ENCODE measurements around the gene DOCK8. TPM values are rescaled to one million over a fixed set of nuclear protein-coding genes. Genes with fewer than 3 reads are reported as not detected.

DOCK8 gene
- total RNA-seq, 2 donors from 2014 or later: 199 to 213 TPM

DNA sequence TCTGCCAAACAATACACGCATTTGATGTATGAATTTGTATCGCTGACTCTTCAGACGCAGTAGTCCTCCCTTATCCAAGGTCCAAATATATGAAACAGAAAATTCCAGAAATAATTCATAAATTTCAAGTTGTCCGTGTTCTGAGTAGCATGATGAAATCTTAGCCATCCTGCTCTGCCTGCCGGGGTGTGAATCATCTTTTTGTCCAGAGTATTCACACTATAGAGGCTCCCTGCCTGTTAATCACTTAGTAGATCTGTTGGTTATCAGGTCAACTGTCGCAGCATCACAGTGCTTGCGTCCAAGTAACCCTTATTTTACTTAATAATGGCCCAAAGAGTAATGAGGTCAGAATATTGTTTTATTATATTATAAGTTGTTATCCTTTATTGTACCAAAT lies 268.1 kb downstream of the DOCK8 start:
- Mint-ChIP-seq H3K4me3 (no peak overlapping the region), H3K9me3 (no peaks in the 10 kb centered on the region), H3K27ac (no peak overlapping the region), H3K27me3 (ENCODE audit: low read depth) (no peaks in the 10 kb centered on the region), H3K36me3 (ENCODE audit: insufficient read depth in 2 of 2) (peaks cover 0 to 2% of the 10 kb centered on the region in 2 donors), H3K4me1 (ENCODE audit: low read depth) (no peaks in the 10 kb centered on the region)
- DNase-seq (no peak), ATAC-seq (replicated peaks in 1 of 2) (no peak)

DNA sequence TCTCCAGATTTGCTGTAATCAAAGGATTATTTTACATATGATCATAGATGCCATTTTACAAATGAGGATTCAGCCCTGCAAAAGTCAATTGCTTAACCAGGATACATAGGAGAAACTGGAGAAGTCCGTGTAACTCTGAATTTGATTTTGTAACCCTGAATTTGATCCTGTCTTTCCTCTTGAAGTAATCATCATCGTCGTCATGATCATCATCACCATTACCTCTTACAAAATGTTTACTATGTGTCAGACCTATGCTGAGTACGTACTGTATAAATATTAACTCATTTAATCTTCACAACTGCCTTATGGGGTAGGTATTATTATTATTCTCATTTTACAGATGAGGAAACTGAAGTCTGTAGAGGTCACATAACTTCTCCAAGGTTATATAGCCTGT lies 271.5 kb downstream of the DOCK8 start:
- no peak overlapping the region for H3K27ac Mint-ChIP-seq
- H3K9me3 Mint-ChIP-seq: no peaks in the 10 kb centered on the region
- DNase-seq (no peak), ATAC-seq (replicated peaks in 1 of 2) (no peak)
- peaks cover 9% of the 10 kb centered on the region for H3K4me1 Mint-ChIP-seq (ENCODE audit: low read depth)
- H3K36me3 Mint-ChIP-seq (ENCODE audit: insufficient read depth in 2 of 2): peaks cover 0 to 2% of the 10 kb centered on the region in 2 donors
- H3K27me3 Mint-ChIP-seq (ENCODE audit: low read depth): no peaks in the 10 kb centered on the region
- H3K4me3 Mint-ChIP-seq: no peak overlapping the region

DNA sequence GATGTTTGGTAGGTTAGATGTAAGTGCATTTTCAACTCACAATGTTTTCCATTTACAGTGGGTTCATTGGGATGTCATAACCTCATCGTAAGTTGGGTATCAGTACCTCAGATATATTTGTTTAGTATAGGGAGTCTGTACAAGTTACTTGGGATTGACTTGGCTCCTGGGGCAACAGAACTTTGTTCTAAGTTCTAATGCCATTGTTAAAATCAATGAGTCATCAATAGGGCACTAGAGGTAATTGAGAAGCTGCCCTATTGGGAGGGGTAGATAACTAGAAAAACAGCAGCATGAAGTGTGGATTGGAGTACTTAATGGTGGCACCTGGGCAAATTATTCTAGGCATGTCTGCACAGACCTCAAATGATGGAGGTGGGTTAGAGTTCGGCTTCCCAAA lies 272.8 kb downstream of the DOCK8 start:
- no peaks in the 10 kb centered on the region for H3K27me3 Mint-ChIP-seq (ENCODE audit: low read depth)
- no peak for ATAC-seq (replicated peaks in 1 of 2)
- peaks cover 9% of the 10 kb centered on the region for H3K4me1 Mint-ChIP-seq (ENCODE audit: low read depth)
- no peak overlapping the region for H3K27ac Mint-ChIP-seq
- peaks cover 0 to 2% of the 10 kb centered on the region in 2 donors for H3K36me3 Mint-ChIP-seq (ENCODE audit: insufficient read depth in 2 of 2)
- H3K4me3 Mint-ChIP-seq: no peak overlapping the region
- no peaks in the 10 kb centered on the region for H3K9me3 Mint-ChIP-seq
- DNase-seq: no peak

DNA sequence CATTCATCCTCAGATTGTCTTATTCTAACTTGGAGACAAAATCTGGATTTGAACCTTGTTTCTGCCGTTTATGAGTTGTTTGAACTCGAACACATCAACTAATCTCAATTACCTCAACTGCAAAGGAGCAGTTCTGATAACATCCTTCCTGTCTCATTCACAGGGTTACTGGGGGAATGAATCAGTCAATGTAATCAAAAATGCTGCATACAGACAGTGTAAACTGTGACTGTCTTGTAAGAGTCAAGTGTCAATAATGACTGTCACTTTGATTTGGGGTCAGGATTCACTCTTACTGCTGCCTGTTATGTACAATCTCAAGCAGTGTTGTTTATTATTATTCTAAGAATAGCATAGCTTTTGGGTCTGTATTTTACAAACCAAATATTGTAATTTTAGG lies 273.8 kb downstream of the DOCK8 start:
- Mint-ChIP-seq H3K9me3 (no peaks in the 10 kb centered on the region), H3K27me3 (ENCODE audit: low read depth) (no peaks in the 10 kb centered on the region), H3K27ac (no peak overlapping the region), H3K36me3 (ENCODE audit: insufficient read depth in 2 of 2) (peaks cover 0 to 2% of the 10 kb centered on the region in 2 donors), H3K4me1 (ENCODE audit: low read depth) (peaks cover 9% of the 10 kb centered on the region), H3K4me3 (no peak overlapping the region)
- no peak for DNase-seq
- ATAC-seq (replicated peaks in 1 of 2): peak; percentile 27 to 82

DNA sequence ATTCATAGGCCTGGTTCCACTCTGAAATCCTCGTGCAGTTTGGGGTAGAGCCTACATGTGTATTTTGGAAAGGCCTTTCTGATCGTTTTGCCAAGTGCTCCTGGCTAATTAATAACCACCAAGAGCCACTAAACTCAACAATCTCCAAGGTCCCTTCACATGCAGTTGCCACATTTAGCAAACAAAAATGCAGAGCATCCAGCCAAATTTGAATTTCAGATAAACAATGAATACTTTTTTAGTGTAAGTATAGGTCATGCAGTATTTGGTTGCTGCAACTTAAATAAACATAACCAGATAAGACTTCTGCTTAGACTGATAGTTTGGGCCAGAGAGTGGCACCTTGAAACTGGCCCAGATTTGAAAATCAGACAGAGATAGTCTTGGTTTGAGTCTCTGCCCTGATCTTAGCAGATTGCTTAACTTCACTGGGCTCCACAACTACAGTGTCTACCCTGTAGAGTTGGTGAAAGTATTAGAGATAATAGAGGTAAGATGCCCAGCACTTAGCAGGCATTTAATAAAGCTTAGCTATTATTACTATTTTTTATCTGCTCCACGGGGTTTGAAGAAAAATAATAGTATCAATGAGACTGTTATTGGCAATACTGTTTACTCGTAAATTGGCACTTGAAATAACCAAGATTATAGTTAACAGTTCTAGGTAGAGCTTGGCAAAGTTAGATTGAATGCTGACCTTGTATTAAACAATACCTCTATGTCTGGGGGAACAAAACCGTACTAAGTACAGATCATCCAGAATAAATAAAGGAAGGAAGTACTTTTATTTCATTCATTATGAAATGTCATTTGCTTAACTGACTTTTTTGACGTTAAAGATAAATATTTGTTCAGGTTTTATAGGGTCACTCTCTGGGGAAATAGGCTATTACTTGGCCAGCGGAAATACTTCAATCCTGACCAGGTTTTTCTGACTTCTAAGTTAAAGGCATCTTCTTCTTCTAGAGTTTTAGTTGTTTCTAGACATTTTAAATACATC lies 274.8 kb downstream of the DOCK8 start:
- Mint-ChIP-seq H3K4me3 (no peak overlapping the region), H3K27me3 (ENCODE audit: low read depth) (no peaks in the 10 kb centered on the region), H3K36me3 (ENCODE audit: insufficient read depth in 2 of 2) (no peaks in the 10 kb centered on the region), H3K4me1 (ENCODE audit: low read depth) (peaks cover 9% of the 10 kb centered on the region), H3K27ac (no peak overlapping the region), H3K9me3 (no peaks in the 10 kb centered on the region)
- DNase-seq (no peak), ATAC-seq (replicated peaks in 1 of 2) (no peak)

DNA sequence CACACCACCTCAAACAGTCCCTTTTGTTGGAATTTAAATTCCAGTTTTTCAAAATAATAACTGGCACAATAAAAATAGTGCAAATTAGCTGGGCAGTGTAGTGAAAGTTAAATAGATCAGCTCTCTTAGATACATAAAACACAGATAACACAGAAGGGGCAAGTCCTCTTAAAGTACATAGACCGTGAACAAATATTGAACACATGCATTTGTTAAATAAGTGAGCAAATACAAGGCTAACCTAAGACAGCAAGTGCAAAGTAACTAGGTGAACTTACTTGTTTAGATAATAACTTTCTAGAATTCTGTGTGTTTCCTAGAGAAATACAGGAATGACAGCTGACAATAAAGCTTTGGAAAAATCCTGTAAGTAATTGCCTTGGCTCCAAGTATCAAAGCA lies 280.1 kb downstream of the DOCK8 start:
- DNase-seq (no peak), ATAC-seq (replicated peaks in 1 of 2) (no peak)
- Mint-ChIP-seq H3K9me3 (no peaks in the 10 kb centered on the region), H3K27me3 (ENCODE audit: low read depth) (peaks cover 4% of the 10 kb centered on the region), H3K36me3 (ENCODE audit: insufficient read depth in 2 of 2) (no peaks in the 10 kb centered on the region), H3K4me3 (no peak overlapping the region), H3K4me1 (ENCODE audit: low read depth) (no peaks in the 10 kb centered on the region), H3K27ac (no peak overlapping the region)

DNA sequence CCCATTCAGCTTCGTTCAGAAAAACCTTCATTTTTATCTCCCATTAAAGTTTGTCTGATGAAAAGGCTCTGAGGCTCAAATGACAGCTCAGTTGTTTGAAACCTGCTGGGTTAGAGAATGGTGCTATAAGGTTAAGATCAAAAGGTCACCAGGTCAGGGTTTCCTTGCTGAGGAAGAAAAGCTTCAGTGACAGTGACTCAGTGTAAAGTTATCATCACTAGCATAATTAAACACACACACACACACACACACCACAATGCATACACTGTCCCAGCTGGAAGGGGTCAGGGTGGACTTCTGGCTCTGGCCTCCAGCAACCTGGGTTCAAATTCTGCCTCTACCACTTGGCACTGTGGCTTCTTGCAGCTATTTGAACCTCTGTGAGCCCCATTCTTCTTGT lies 281.1 kb downstream of the DOCK8 start:
- H3K4me3 Mint-ChIP-seq: no peak overlapping the region
- no peak for DNase-seq
- H3K27ac Mint-ChIP-seq: no peak overlapping the region
- H3K9me3 Mint-ChIP-seq: no peaks in the 10 kb centered on the region
- H3K27me3 Mint-ChIP-seq (ENCODE audit: low read depth): peaks cover 4% of the 10 kb centered on the region
- H3K4me1 Mint-ChIP-seq (ENCODE audit: low read depth): peaks cover 6% of the 10 kb centered on the region
- ATAC-seq (replicated peaks in 1 of 2): no peak
- H3K36me3 Mint-ChIP-seq (ENCODE audit: insufficient read depth in 2 of 2): no peaks in the 10 kb centered on the region

DNA sequence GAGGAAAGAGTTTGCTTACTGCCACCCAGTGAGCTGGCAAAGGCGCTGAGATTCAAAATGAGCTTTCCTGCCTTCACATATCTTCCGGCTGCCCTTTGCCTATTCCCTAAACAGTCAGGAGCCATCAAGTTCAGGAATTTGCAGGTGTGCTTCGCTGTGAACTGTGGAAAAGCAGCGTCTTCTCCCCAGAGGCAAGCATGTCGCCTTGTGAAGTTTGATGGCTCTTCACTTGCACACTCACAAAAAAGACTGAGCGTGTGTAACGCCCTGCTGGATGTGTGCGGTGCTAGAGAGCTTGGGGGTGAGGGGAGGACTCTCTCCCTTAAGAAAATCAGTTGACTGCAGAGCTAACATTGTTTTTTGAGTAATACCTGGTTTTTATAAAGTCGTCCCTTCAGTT lies 288.7 kb downstream of the DOCK8 start:
- DNase-seq (no peak), ATAC-seq (replicated peaks in 1 of 2) (no peak)
- Mint-ChIP-seq H3K4me3 (peak overlapping the region; percentile 75 to 95), H3K4me1 (ENCODE audit: low read depth) (peaks cover 28% of the 10 kb centered on the region), H3K27me3 (ENCODE audit: low read depth) (peaks cover 20% of the 10 kb centered on the region), H3K36me3 (ENCODE audit: insufficient read depth in 2 of 2) (no peaks in the 10 kb centered on the region), H3K27ac (no peak overlapping the region), H3K9me3 (no peaks in the 10 kb centered on the region)

DNA sequence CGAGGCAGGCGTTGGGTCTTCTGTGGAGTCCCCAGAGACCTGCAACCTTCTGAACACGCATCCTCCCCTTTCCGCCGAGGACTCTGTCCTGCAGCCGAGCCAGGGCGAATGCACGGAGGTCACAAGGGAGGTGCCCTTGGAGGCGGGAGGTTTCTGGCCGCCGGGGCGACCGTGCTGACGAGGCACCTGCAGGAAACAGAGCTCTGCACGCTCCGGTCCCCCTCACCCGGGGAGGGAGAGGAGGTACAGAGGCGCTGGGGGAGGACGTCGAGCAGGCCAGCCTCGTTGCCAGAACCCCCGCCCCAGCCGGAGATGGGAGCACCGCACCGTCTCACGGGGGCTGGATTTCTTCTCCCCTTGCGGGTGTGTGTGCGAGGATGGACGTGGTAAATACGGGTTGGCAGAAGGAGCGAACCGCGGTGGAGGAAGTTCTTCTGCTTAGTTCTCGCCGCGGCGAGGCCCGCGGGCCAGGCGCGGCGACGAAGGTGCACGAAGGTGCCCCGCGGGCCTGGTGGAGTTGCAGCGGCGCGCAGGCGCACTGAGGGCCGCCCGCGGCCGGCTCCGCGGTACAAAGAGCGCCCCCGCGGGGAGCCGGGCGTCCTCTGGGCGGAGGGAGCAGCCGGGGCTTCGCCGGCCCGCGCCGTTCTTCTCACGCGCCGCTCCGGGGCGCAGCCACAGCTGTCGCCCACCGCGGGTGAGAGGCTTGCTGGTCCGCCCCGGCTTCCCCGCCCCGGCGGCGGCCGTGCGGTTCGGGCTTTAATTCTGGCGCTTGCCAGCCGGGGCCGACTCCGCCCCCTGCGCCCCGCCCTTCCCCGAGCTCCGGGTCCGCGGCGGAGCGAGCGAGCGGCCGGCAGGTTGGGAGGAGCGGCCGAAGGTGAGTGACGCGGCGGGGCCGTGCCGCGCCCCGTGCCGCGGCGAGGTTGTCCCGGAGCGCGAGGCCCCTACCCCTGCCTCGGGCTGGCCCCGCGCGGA lies 289.5 kb downstream of the DOCK8 start, which contains the start of gene KANK1:
Gene KANK1 (plus strand): TSS at position 815 of the 972 bp plus-strand sequence.
- no peaks in the 10 kb centered on the region for H3K36me3 Mint-ChIP-seq (ENCODE audit: insufficient read depth in 2 of 2)
- peak within 1 kb of the TSS; percentile 67 for H3K27ac Mint-ChIP-seq
- no peaks in the 10 kb centered on the region for H3K9me3 Mint-ChIP-seq
- H3K27me3 Mint-ChIP-seq (ENCODE audit: low read depth): peaks cover 20% of the 10 kb centered on the region
- DNase-seq: peak; percentile 83 to 84
- peaks cover 28% of the 10 kb centered on the region for H3K4me1 Mint-ChIP-seq (ENCODE audit: low read depth)
- ATAC-seq (replicated peaks in 1 of 2): peak; percentile 81 to 87
- H3K4me3 Mint-ChIP-seq: peak within 1 kb of the TSS; percentile 75 to 95

DNA sequence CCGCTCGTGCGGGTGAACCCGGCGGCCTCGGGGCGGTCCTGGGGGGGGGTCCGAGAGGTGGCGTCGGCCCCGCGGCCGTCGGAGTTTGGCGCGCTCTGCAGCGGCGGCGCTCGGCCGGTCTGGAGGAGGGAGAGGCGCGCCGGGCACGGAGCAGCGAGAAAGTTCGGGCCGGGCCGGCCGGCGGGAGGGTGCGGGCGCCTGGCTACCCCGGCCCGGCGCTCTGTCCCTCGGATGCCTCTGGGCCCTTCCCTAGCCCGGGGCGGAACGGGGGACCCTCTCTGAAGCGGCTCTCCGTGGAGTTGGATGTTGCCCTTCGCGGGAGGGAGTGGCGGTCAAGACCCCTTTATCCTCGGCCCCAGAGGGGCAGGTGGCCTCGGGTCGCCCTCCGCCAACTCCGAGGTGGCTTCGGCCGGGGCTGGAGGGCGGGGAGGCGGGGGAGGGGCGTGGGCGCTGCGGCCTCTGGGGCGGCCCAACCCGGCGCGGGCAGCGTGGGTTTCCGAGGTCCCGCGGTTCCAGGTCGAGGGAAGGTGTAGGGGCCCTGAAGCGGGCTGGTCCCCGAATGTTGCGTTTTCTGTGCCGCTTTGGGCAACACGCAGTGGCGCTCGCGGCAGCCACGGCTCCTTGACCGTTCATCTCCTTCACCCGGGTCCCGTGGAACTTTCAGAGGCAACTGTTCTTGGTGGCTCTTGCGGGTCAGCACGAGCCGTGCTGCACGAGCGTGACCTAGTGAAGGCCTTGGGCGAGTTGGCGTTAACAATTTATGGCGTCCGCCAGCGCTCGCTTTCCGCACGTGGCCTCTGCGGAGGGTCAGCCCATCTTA lies 290.5 kb downstream of the DOCK8 start:
- peaks cover 28% of the 10 kb centered on the region for H3K4me1 Mint-ChIP-seq (ENCODE audit: low read depth)
- H3K9me3 Mint-ChIP-seq: no peaks in the 10 kb centered on the region
- ATAC-seq (replicated peaks in 1 of 2) (peak; percentile 25 to 37), DNase-seq (peak; percentile 20 to 23)
- peak overlapping the region; percentile 69 to 75 for H3K4me3 Mint-ChIP-seq
- H3K27ac Mint-ChIP-seq: no peak overlapping the region
- H3K36me3 Mint-ChIP-seq (ENCODE audit: insufficient read depth in 2 of 2): no peaks in the 10 kb centered on the region
- peaks cover 20% of the 10 kb centered on the region for H3K27me3 Mint-ChIP-seq (ENCODE audit: low read depth)

DNA sequence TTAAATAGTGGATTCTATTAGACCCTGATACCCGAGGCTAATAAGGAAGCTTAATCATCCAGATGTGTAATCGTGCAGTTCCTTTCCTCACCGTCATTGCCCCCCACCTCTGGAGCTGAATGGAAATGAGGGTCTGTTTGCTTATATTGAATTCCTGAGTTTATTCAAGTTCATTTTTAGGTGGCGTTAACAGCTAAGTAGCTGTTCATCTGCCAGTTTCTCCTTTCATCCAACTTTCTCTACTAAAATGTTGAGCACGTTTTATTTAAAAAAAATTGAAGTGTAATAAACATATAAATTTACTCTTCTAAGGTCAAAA lies 291.0 kb downstream of the DOCK8 start:
- ATAC-seq (replicated peaks in 1 of 2): no peak
- H3K4me3 Mint-ChIP-seq: peak overlapping the region; percentile 69 to 75
- no peak overlapping the region for H3K27ac Mint-ChIP-seq

DNA sequence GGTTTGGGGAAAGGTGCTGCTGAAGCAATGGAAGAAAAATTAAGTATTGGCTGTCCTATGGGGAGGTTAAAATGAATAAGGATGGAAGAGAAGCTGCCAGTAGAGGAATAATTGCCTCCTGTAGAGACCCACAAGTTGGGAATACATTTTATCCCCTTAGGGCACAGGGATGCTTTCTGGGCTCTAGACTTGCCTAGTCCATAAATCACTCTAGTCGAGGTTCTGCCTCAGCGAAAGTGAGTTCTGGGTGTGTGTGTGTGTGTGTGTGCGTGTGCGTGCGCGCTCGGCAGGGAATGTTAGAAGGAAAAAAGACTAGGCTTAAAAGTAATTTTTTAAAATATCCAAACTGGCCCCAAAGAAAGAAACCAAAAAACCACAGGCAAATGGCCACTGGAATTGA lies 291.6 kb downstream of the DOCK8 start:
- H3K4me3 Mint-ChIP-seq: peak overlapping the region in 1 of 2 donors; percentile 75
- no peaks in the 10 kb centered on the region for H3K9me3 Mint-ChIP-seq
- DNase-seq (no peak), ATAC-seq (replicated peaks in 1 of 2) (no peak)
- no peaks in the 10 kb centered on the region for H3K36me3 Mint-ChIP-seq (ENCODE audit: insufficient read depth in 2 of 2)
- peaks cover 16% of the 10 kb centered on the region for H3K4me1 Mint-ChIP-seq (ENCODE audit: low read depth)
- H3K27me3 Mint-ChIP-seq (ENCODE audit: low read depth): peaks cover 20% of the 10 kb centered on the region
- H3K27ac Mint-ChIP-seq: no peak overlapping the region

More for the DNA sequence above, 291.0 kb downstream of the DOCK8 start:
- Mint-ChIP-seq H3K27me3 (ENCODE audit: low read depth) (peaks cover 20% of the 10 kb centered on the region), H3K4me1 (ENCODE audit: low read depth) (peaks cover 22% of the 10 kb centered on the region), H3K9me3 (no peaks in the 10 kb centered on the region), H3K36me3 (ENCODE audit: insufficient read depth in 2 of 2) (no peaks in the 10 kb centered on the region)
- DNase-seq: no peak
